ENCODE results near the gene CREB1. TPM values are rescaled to one million over a fixed set of nuclear protein-coding genes. Genes with fewer than 3 reads are reported as not detected.
"Not testable (repeated sequence)": the region's sequence is repeated elsewhere in the genome, so short reads cannot be mapped to it uniquely, and the experiment has no call there.

CREB1 gene
- total RNA-seq, 1 donor from 2014 or later: 89.6 TPM

- Mint-ChIP-seq H3K27ac (no peak overlapping the region), H3K27me3 (peaks cover 10% of the 10 kb centered on the region), H3K4me3 (no peak overlapping the region), H3K4me1 (ENCODE audit: unreplicated experiment) (no peaks in the 10 kb centered on the region), H3K36me3 (no peaks in the 10 kb centered on the region), H3K9me3 (no peaks in the 10 kb centered on the region)
- no peak for DNase-seq (ENCODE audit: extremely low spot score, unreplicated experiment)
- no peak for TF ChIP-seq CTCF (conservative IDR thresholded peaks at IDR 0.05)
Measured at GRCh38 chr2:207491086-207491485, 38.7 kb upstream of the CREB1 start.

DNA sequence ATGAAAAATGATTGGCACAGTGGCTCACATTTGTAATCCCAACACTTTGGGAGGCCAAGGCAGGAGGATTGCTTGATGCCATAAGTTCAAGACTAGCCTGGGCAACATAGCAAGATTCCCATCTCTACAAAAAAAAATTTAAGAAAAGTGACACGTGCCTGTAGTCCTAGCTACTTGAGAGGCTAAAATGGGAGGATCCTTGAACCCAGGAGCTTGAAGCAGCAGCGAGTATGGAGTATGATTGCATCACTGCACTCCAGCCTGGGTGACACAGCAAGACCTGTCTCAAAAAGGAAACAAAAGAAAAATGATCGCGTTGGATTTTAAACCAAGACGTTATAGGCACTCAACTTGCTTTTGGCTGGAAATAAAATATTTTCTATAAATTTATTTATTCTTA lies 37.8 kb upstream of the CREB1 start:
- H3K9me3 Mint-ChIP-seq: no peaks in the 10 kb centered on the region
- peaks cover 10% of the 10 kb centered on the region for H3K27me3 Mint-ChIP-seq
- H3K4me1 Mint-ChIP-seq (ENCODE audit: unreplicated experiment): no peaks in the 10 kb centered on the region
- no peak for TF ChIP-seq CTCF (conservative IDR thresholded peaks at IDR 0.05)
- no peaks in the 10 kb centered on the region for H3K36me3 Mint-ChIP-seq
- no peak overlapping the region for H3K4me3 Mint-ChIP-seq
- DNase-seq (ENCODE audit: extremely low spot score, unreplicated experiment): no peak
- no peak overlapping the region for H3K27ac Mint-ChIP-seq

DNA sequence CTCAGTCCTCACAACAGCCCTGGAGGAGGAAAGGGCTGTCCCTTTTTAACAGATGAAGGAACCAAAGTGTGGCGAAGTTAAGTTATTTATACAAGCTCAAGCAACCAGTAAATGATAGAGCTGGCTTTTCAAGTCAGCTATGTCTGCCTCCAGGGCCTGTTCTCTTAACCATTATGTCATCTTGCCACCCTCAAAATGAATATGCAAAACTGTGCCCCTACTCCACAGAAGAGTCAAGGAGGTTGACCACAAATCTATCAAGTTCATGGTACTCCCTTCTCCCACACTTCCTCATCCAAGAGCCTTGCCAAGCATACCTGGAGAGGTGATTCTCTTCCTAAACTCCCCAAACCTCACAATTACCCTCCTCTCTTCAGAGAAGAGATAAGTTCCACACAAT lies 37.3 kb upstream of the CREB1 start:
- no peaks in the 10 kb centered on the region for H3K36me3 Mint-ChIP-seq
- peaks cover 10% of the 10 kb centered on the region for H3K27me3 Mint-ChIP-seq
- H3K9me3 Mint-ChIP-seq: no peaks in the 10 kb centered on the region

GRCh38 chr2:207494137-207494536 lies 35.6 kb upstream of the CREB1 start:
- peaks cover 10% of the 10 kb centered on the region for H3K27me3 Mint-ChIP-seq
- H3K4me1 Mint-ChIP-seq (ENCODE audit: unreplicated experiment): no peaks in the 10 kb centered on the region
- H3K9me3 Mint-ChIP-seq: no peaks in the 10 kb centered on the region
- H3K4me3 Mint-ChIP-seq: no peak overlapping the region
- no peak for TF ChIP-seq CTCF (conservative IDR thresholded peaks at IDR 0.05)
- no peak for DNase-seq (ENCODE audit: extremely low spot score, unreplicated experiment)
- no peaks in the 10 kb centered on the region for H3K36me3 Mint-ChIP-seq
- H3K27ac Mint-ChIP-seq: no peak overlapping the region

More for the DNA sequence above, 37.3 kb upstream of the CREB1 start:
- Mint-ChIP-seq H3K4me3 (no peak overlapping the region), H3K4me1 (ENCODE audit: unreplicated experiment) (no peaks in the 10 kb centered on the region), H3K27ac (no peak overlapping the region)
- no peak for DNase-seq (ENCODE audit: extremely low spot score, unreplicated experiment)
- TF ChIP-seq CTCF (conservative IDR thresholded peaks at IDR 0.05): no peak

- H3K4me1 Mint-ChIP-seq (ENCODE audit: unreplicated experiment); H3K27ac Mint-ChIP-seq; H3K9me3 Mint-ChIP-seq; DNase-seq (ENCODE audit: extremely low spot score, unreplicated experiment); H3K4me3 Mint-ChIP-seq; H3K36me3 Mint-ChIP-seq: not testable (repeated sequence)
- H3K27me3 Mint-ChIP-seq: peaks cover 10% of the 10 kb centered on the region
Measured at GRCh38 chr2:207496936-207497335, 32.8 kb upstream of the CREB1 start.

DNA sequence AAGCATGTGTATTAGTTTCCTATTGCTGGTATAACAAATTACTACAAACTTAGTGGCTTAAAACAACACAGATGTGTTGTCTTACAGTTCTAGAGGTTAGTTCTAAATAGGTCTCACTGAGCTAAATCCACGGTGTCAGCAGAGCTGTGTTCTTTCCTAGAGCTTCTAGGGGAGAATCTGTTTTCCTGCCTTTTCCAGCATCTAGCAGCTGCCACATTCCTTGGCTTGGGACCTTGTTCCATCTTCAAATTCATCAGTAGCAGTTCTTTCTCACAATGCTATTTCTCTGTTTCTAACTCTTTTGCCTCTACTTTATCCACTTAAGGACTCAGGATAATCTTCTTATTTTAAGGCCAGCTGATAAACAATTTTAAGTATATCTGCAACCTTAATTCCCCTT lies 32.2 kb upstream of the CREB1 start:
- Mint-ChIP-seq H3K4me3 (no peak overlapping the region), H3K36me3 (no peaks in the 10 kb centered on the region), H3K27ac (no peak overlapping the region), H3K27me3 (peaks cover 14% of the 10 kb centered on the region), H3K9me3 (no peaks in the 10 kb centered on the region), H3K4me1 (ENCODE audit: unreplicated experiment) (no peaks in the 10 kb centered on the region)
- TF ChIP-seq CTCF (conservative IDR thresholded peaks at IDR 0.05): no peak
- no peak for DNase-seq (ENCODE audit: extremely low spot score, unreplicated experiment)
